NB4 (cell line): ENCODE measurements around the gene SOX3.

Experiments used
- DNase-seq: peaks from one replicate; pipeline ENCODE4 v3.0.0; 2010; ENCODE audit warnings: low read depth
- H3K4me3 ChIP-seq: one replicate; pipeline ENCODE4 v1.5.1; 2011; ENCODE audit warnings: mild to moderate bottlenecking, low read depth, low read length, moderate library complexity
- CTCF ChIP-seq: IDR thresholded peaks from one replicate; pipeline ENCODE4 v1.5.1; 2012; ENCODE audit warnings: low read depth, low read length
- MAX ChIP-seq: IDR thresholded peaks from 2 replicates; pipeline ENCODE4 v1.6.1; 2011; ENCODE audit warnings: low read depth, low read length
- MYC ChIP-seq: IDR thresholded peaks from 2 replicates; pipeline ENCODE4 v1.6.1; 2011; ENCODE audit warnings: low read depth, low read length
- POLR2A ChIP-seq: IDR thresholded peaks from 2 replicates; pipeline ENCODE4 v1.6.1; 2011; ENCODE audit warnings: mild to moderate bottlenecking; ENCODE audit not compliant: insufficient read length; ENCODE audit errors: extremely low read depth

SOX3 gene

GRCh38 chrX:140507223-140507981, 2.5 kb upstream of the SOX3 start:
- no peak for DNase-seq
- H3K4me3 ChIP-seq = no peak overlapping the region
- TF ChIP-seq MYC (no peak), MAX (no peak), POLR2A (no peak), CTCF (no peak)

GRCh38 chrX:140505421-140506337, 810 bp upstream of the SOX3 start:
- H3K4me3 ChIP-seq = no peak overlapping the region
- no peak for TF ChIP-seq MAX
- TF ChIP-seq POLR2A = no peak
- no peak for TF ChIP-seq MYC
- no peak for DNase-seq

- H3K4me3 ChIP-seq = no peak overlapping the region
- no peak for DNase-seq
- no peak for TF ChIP-seq CTCF
- no peak for TF ChIP-seq POLR2A
- TF ChIP-seq MAX = no peak
- no peak for TF ChIP-seq MYC
Observed at GRCh38 chrX:140503714-140504351, 1.0 kb downstream of the SOX3 start.

- TF ChIP-seq POLR2A = no peak
- TF ChIP-seq MYC = no peak
- TF ChIP-seq CTCF = no peak
- no peak for TF ChIP-seq MAX
- no peak for DNase-seq
- H3K4me3 ChIP-seq = no peak overlapping the region
Observed at GRCh38 chrX:140503238-140503601, 1.6 kb downstream of the SOX3 start.

GRCh38 chrX:140502491-140503237, 2.2 kb downstream of the SOX3 start:
- no peak for DNase-seq
- TF ChIP-seq CTCF = no peak
- no peak for TF ChIP-seq MAX
- no peak for TF ChIP-seq MYC
- no peak for TF ChIP-seq POLR2A
- H3K4me3 ChIP-seq = no peak overlapping the region
